ENCODE data around the gene PTGR3. TPM values are rescaled to one million over a fixed set of nuclear protein-coding genes. Genes with fewer than 3 reads are reported as not detected.

PTGR3 gene
- total RNA-seq, 5 donors from 2014 or later (not counting 1 experiment from before 2014, with no cell fraction given) = 32.8 to 44.1 (median 36.5) TPM

DNA sequence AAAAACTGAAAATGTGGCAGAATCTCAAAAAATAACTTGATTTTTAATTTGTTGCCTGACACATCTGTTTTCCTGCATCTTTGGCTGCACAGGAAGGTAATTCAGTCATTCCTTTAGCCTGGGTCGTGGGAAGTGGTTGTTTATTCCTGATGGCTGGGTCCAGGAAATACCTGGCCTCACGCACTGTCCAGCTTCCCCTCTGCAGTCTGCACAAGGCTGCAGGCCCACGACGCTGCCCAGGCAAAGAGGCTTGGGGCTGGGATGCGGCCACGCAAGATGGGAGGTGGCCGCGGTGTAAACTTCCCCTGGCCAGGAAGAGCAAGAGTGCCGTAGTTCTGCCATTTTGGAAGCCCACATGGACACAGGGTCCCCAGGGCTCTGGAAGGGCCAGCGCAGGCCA lies 29.8 kb upstream of the PTGR3 start:
- H3K27ac Mint-ChIP-seq = no peak overlapping the region
- WGBS (ENCODE audit: insufficient coverage) = 94% methylated on average over 9 of the region's 10 CpGs
- Histone ChIP-seq H3K27ac (ENCODE audit: low read length) (no peak overlapping the region), H3K27me3 (replicated peaks in 1 of 2; ENCODE audit: control insufficient read depth in 2 of 2, extremely low read depth in 1 of 2, insufficient read depth in 2 of 2, low read length in 1 of 2) (no peaks in the 10 kb centered on the region), H3K36me3 (ENCODE audit: control insufficient read depth in 2 of 2, extremely low read depth in 1 of 2, insufficient read depth in 1 of 2, low read length in 1 of 2) (peaks cover 5 to 6% of the 10 kb centered on the region in 2 donors), H3K4me1 (ENCODE audit: control insufficient read depth in 1 of 2, extremely low read depth in 1 of 2, insufficient read depth in 2 of 2, low read length in 2 of 2) (peaks cover 0 to 12% of the 10 kb centered on the region in 2 experiments), H3K9me3 (no peaks in the 10 kb centered on the region), H3K4me3 (ENCODE audit: control insufficient read depth in 1 of 2, extremely low read depth in 1 of 2, low read length in 1 of 2) (no peak overlapping the region)
- H3K27me3 Mint-ChIP-seq = no peaks in the 10 kb centered on the region
- ChIA-PET POLR2A (no interaction called here), CTCF (no interaction called here)
- H3K4me3 Mint-ChIP-seq = no peak overlapping the region
- DNase-seq (no peak), ATAC-seq (replicated peaks in 1 of 4) (no peak)
- H3K9me3 Mint-ChIP-seq = no peaks in the 10 kb centered on the region
- peaks cover 61 to 67% (median 62%) of the 10 kb centered on the region in 3 donors for H3K4me1 Mint-ChIP-seq
- H3K36me3 Mint-ChIP-seq = peaks cover 17% of the 10 kb centered on the region

GRCh38 chr18:75238100-75238499 lies 29.2 kb upstream of the PTGR3 start:
- DNase-seq (no peak), ATAC-seq (replicated peaks in 1 of 4) (no peak)
- H3K36me3 Mint-ChIP-seq = peaks cover 17% of the 10 kb centered on the region
- Histone ChIP-seq H3K4me3 (ENCODE audit: control insufficient read depth in 1 of 2, extremely low read depth in 1 of 2, low read length in 1 of 2) (no peak overlapping the region), H3K36me3 (ENCODE audit: control insufficient read depth in 2 of 2, extremely low read depth in 1 of 2, insufficient read depth in 1 of 2, low read length in 1 of 2) (peaks cover 5 to 6% of the 10 kb centered on the region in 2 donors), H3K9me3 (no peaks in the 10 kb centered on the region), H3K27ac (ENCODE audit: low read length) (no peak overlapping the region), H3K27me3 (replicated peaks in 1 of 2; ENCODE audit: control insufficient read depth in 2 of 2, extremely low read depth in 1 of 2, insufficient read depth in 2 of 2, low read length in 1 of 2) (no peaks in the 10 kb centered on the region), H3K4me1 (ENCODE audit: control insufficient read depth in 1 of 2, extremely low read depth in 1 of 2, insufficient read depth in 2 of 2, low read length in 2 of 2) (peaks cover 0 to 11% of the 10 kb centered on the region in 2 experiments)
- no peaks in the 10 kb centered on the region for H3K27me3 Mint-ChIP-seq
- peaks cover 59 to 64% (median 60%) of the 10 kb centered on the region in 3 donors for H3K4me1 Mint-ChIP-seq
- WGBS (ENCODE audit: insufficient coverage) = 77% methylated on average over 13 of the region's 13 CpGs
- H3K9me3 Mint-ChIP-seq = no peaks in the 10 kb centered on the region
- ChIA-PET POLR2A (no interaction called here), CTCF (no interaction called here)
- H3K4me3 Mint-ChIP-seq = no peak overlapping the region
- H3K27ac Mint-ChIP-seq = no peak overlapping the region

- Histone ChIP-seq H3K4me1 (ENCODE audit: control insufficient read depth in 1 of 2, extremely low read depth in 1 of 2, insufficient read depth in 2 of 2, low read length in 2 of 2) (peaks cover 0 to 10% of the 10 kb centered on the region in 2 experiments), H3K4me3 (ENCODE audit: control insufficient read depth in 1 of 2, extremely low read depth in 1 of 2, low read length in 1 of 2) (no peak overlapping the region), H3K27me3 (replicated peaks in 1 of 2; ENCODE audit: control insufficient read depth in 2 of 2, extremely low read depth in 1 of 2, insufficient read depth in 2 of 2, low read length in 1 of 2) (no peaks in the 10 kb centered on the region), H3K36me3 (ENCODE audit: control insufficient read depth in 2 of 2, extremely low read depth in 1 of 2, insufficient read depth in 1 of 2, low read length in 1 of 2) (peaks cover 4 to 5% of the 10 kb centered on the region in 2 donors), H3K9me3 (no peaks in the 10 kb centered on the region), H3K27ac (ENCODE audit: low read length) (no peak overlapping the region)
- WGBS (ENCODE audit: insufficient coverage) = 100% methylated on average over 3 of the region's 13 CpGs
- ChIA-PET CTCF (no interaction called here), POLR2A (no interaction called here)
- Mint-ChIP-seq H3K27ac (no peak overlapping the region), H3K36me3 (peaks cover 17% of the 10 kb centered on the region), H3K4me3 (no peak overlapping the region), H3K27me3 (no peaks in the 10 kb centered on the region), H3K4me1 (peaks cover 45 to 58% (median 49%) of the 10 kb centered on the region in 3 donors), H3K9me3 (no peaks in the 10 kb centered on the region)
- ATAC-seq (replicated peaks in 1 of 4) (no peak), DNase-seq (no peak)
Observed at GRCh38 chr18:75235896-75236295, 27.0 kb upstream of the PTGR3 start.

DNA sequence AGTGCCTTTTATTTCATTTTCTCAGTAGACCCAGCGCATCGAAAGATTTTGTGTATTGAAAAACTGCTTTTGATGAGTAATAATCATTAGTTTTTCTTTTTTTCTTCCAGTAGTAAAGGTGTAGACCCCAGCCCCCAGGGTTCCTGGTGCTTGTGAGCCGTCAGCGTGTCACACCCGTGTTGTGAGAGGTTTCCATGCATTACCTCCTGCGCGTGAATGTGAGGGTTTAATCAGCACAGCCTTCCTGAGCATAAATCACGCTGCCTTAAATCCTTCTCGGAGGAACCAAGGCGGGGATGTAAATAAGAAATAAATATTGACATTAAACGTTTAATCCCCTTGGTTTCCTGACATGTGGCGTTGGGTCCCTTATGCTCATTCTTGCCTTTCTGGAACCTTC lies 26.0 kb upstream of the PTGR3 start:
- H3K4me1 Mint-ChIP-seq = peaks cover 44 to 57% (median 53%) of the 10 kb centered on the region in 3 donors
- no peaks in the 10 kb centered on the region for H3K9me3 Mint-ChIP-seq
- Histone ChIP-seq H3K9me3 (no peaks in the 10 kb centered on the region), H3K27ac (ENCODE audit: low read length) (no peak overlapping the region), H3K36me3 (ENCODE audit: control insufficient read depth in 2 of 2, extremely low read depth in 1 of 2, insufficient read depth in 1 of 2, low read length in 1 of 2) (peaks cover 5 to 7% of the 10 kb centered on the region in 2 donors), H3K4me1 (ENCODE audit: control insufficient read depth in 1 of 2, extremely low read depth in 1 of 2, insufficient read depth in 2 of 2, low read length in 2 of 2) (peaks cover 0 to 15% of the 10 kb centered on the region in 2 experiments), H3K27me3 (replicated peaks in 1 of 2; ENCODE audit: control insufficient read depth in 2 of 2, extremely low read depth in 1 of 2, insufficient read depth in 2 of 2, low read length in 1 of 2) (no peaks in the 10 kb centered on the region), H3K4me3 (ENCODE audit: control insufficient read depth in 1 of 2, extremely low read depth in 1 of 2, low read length in 1 of 2) (no peak overlapping the region)
- ATAC-seq (replicated peaks in 1 of 4) (no peak), DNase-seq (no peak)
- POLR2A ChIA-PET = interaction anchor here in 1 of 2 donors (0.6 kb wide), 1 partner anchor 19 kb away, joined by 3 read pairs; no protein-coding TSS in a partner anchor
- CTCF ChIA-PET = no interaction called here
- H3K27ac Mint-ChIP-seq = no peak overlapping the region
- no peak overlapping the region for H3K4me3 Mint-ChIP-seq
- H3K36me3 Mint-ChIP-seq = peaks cover 24% of the 10 kb centered on the region
- 92% methylated on average over 6 of the region's 12 CpGs for WGBS (ENCODE audit: insufficient coverage)
- no peaks in the 10 kb centered on the region for H3K27me3 Mint-ChIP-seq

DNA sequence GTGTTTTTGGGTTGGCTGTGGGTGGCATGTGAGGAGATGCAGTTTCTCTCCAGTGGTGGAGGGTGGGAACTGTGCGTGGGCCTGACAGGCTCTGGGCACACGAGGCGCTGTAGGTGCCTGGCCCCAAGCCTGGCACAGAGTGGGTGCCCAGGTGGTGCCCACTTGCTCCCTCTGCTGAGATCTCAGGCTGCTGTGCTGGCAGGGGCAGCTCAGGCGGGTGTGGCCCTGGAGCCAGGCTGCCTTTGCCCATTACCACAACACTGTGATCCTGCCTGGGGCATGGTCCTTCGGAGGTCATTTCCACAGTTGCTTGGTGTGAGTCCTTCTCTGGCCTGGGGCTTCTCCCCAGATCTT lies 22.1 kb upstream of the PTGR3 start:
- H3K36me3 Mint-ChIP-seq = peaks cover 14% of the 10 kb centered on the region
- ATAC-seq (replicated peaks in 1 of 4) (peak in 1 of 4 experiments; percentile 42), DNase-seq (no peak)
- no peaks in the 10 kb centered on the region for H3K9me3 ChIP-seq
- 86% methylated on average over 4 of the region's 5 CpGs for WGBS (ENCODE audit: insufficient coverage)
- no peak overlapping the region for H3K4me3 Mint-ChIP-seq
- peaks cover 14 to 33% of the 10 kb centered on the region in 2 experiments for H3K4me1 ChIP-seq (ENCODE audit: control insufficient read depth in 1 of 2, extremely low read depth in 1 of 2, insufficient read depth in 2 of 2, low read length in 2 of 2)
- H3K36me3 ChIP-seq (ENCODE audit: control insufficient read depth in 2 of 2, extremely low read depth in 1 of 2, insufficient read depth in 1 of 2, low read length in 1 of 2) = peaks cover 5 to 7% of the 10 kb centered on the region in 2 donors
- no peaks in the 10 kb centered on the region for H3K27me3 Mint-ChIP-seq
- ChIA-PET POLR2A (no interaction called here), CTCF (no interaction called here)
- no peak overlapping the region for H3K4me3 ChIP-seq (ENCODE audit: control insufficient read depth in 1 of 2, extremely low read depth in 1 of 2, low read length in 1 of 2)
- H3K27ac ChIP-seq (ENCODE audit: low read length) = no peak overlapping the region
- H3K9me3 Mint-ChIP-seq = no peaks in the 10 kb centered on the region
- H3K4me1 Mint-ChIP-seq = peaks cover 65 to 82% (median 72%) of the 10 kb centered on the region in 3 donors
- no peaks in the 10 kb centered on the region for H3K27me3 ChIP-seq (replicated peaks in 1 of 2; ENCODE audit: control insufficient read depth in 2 of 2, extremely low read depth in 1 of 2, insufficient read depth in 2 of 2, low read length in 1 of 2)
- no peak overlapping the region for H3K27ac Mint-ChIP-seq

DNA sequence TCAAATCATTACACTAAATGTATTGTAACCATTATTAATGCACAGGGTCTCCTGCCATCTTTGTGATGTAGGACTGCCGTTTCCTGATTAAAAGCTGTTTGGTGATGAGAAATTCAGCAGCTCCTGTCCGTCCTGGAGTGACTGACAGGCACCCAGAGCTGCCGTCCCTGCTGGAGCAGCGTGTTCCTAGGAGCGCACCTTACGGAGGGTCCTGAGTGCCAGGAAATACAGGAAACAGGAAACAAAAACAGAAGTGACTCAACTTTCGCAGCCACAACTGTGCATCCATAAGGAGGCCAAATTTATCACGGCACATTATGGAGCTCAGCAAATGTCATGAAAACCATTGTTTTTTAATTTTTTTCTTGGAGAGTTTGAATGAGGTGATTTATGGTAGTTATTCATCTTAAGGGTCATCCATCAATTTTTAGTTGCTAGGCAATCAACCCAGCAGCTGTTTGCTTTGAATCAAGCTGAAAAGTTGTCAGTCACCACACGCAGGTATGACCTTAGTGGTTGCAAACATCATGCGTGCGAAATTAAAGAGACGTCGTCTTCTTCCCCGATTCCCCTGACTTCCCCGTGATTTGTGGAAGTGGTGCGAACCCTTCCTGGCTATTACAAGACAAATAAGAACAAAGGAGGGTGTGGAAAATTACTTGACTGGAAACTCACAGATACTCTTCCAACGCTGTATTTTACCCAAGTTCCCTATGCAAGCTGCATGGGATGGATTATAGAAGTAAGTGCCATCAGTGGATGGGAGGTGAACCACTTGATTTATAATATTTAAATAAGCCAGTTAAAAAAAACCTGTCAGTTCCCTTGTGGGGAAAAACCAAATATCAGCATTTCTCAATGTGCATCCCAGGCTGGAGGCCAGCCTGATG lies 21.5 kb upstream of the PTGR3 start:
- Mint-ChIP-seq H3K4me3 (no peak overlapping the region), H3K27ac (peak overlapping the region in 1 of 2 donors; percentile 57), H3K4me1 (peaks cover 60 to 82% (median 72%) of the 10 kb centered on the region in 3 donors), H3K9me3 (no peaks in the 10 kb centered on the region), H3K27me3 (no peaks in the 10 kb centered on the region), H3K36me3 (peaks cover 10% of the 10 kb centered on the region)
- POLR2A ChIA-PET = interaction anchor here in 1 of 2 donors (0.6 kb wide), 2 partner anchors 18 to 21 kb away, joined by 4 read pairs; no protein-coding TSS in a partner anchor
- ATAC-seq (replicated peaks in 1 of 4) (no peak), DNase-seq (no peak)
- peaks cover 14 to 32% of the 10 kb centered on the region in 2 experiments for H3K4me1 ChIP-seq (ENCODE audit: control insufficient read depth in 1 of 2, extremely low read depth in 1 of 2, insufficient read depth in 2 of 2, low read length in 2 of 2)
- H3K4me3 ChIP-seq (ENCODE audit: control insufficient read depth in 1 of 2, extremely low read depth in 1 of 2, low read length in 1 of 2) = no peak overlapping the region
- no peaks in the 10 kb centered on the region for H3K27me3 ChIP-seq (replicated peaks in 1 of 2; ENCODE audit: control insufficient read depth in 2 of 2, extremely low read depth in 1 of 2, insufficient read depth in 2 of 2, low read length in 1 of 2)
- peaks cover 0 to 3% of the 10 kb centered on the region in 2 donors for H3K36me3 ChIP-seq (ENCODE audit: control insufficient read depth in 2 of 2, extremely low read depth in 1 of 2, insufficient read depth in 1 of 2, low read length in 1 of 2)
- 96% methylated on average over 7 of the region's 17 CpGs for WGBS (ENCODE audit: insufficient coverage)
- H3K27ac ChIP-seq (ENCODE audit: low read length) = no peak overlapping the region
- CTCF ChIA-PET = interaction anchor here in 1 of 2 donors (1.0 to 1.3 kb wide), 2 partner anchors 14 to 20 kb away, joined by 3 to 6 read pairs; partner anchors contain the start of gene TSHZ1
- H3K9me3 ChIP-seq = no peaks in the 10 kb centered on the region
